T-helper 2 cell treated with Interferon-gamma antibody and Interleukin-4, amounts not matched to agents 100 ng/mL and 5 ng/mL, for 36 hours (primary cell): Measurements from ENCODE around the gene B9D2. TPM values are rescaled to one million over a fixed set of nuclear protein-coding genes. Genes with fewer than 3 reads are reported as not detected.

Experiments used
- intact Hi-C: fragments of 100-400 bp; cut with micrococcal nuclease; formaldehyde crosslinking; loops from one replicate; pipeline ENCODE4 v1.15.1; 2023
- total RNA-seq: library from RNA; stranded (reverse); gene quantifications from 2 replicates; pipeline ENCODE4 v1.2.3, GENCODE V29; 2022

The B9D2 gene
- total RNA-seq, 1 donor from 2014 or later, result 11.5 TPM

GRCh38 chr19:41330946-41331678 lies 32.8 kb downstream of the B9D2 start:
- intact Hi-C loops, result no loop called here

GRCh38 chr19:41330481-41330880 lies 33.5 kb downstream of the B9D2 start:
- intact Hi-C loops, result no loop called here

- intact Hi-C loops, result loop anchor here (1.0 to 2.0 kb wide), 2 partner anchors 20 to 23 kb away; no protein-coding TSS in a partner anchor
These were observed 35.1 kb downstream of the B9D2 start for GRCh38 chr19:41328842-41329225.

GRCh38 chr19:41328157-41328841 lies 35.6 kb downstream of the B9D2 start:
- intact Hi-C loops, result loop anchor here (1.0 to 2.0 kb wide), 2 partner anchors 19 to 24 kb away; no protein-coding TSS in a partner anchor

GRCh38 chr19:41327576-41328156 lies 36.3 kb downstream of the B9D2 start:
- intact Hi-C loops, result loop anchor here (1.0 to 2.0 kb wide), 2 partner anchors 19 to 25 kb away; no protein-coding TSS in a partner anchor

GRCh38 chr19:41327076-41327575 lies 36.8 kb downstream of the B9D2 start:
- intact Hi-C loops, result no loop called here

GRCh38 chr19:41325947-41326706 lies 37.8 kb downstream of the B9D2 start:
- intact Hi-C loops, result no loop called here

- intact Hi-C loops, result no loop called here
These were observed 38.4 kb downstream of the B9D2 start for GRCh38 chr19:41325640-41325946.

GRCh38 chr19:41324921-41325639 lies 38.9 kb downstream of the B9D2 start:
- intact Hi-C loops, result no loop called here

GRCh38 chr19:41324231-41324702 lies 39.7 kb downstream of the B9D2 start:
- intact Hi-C loops, result no loop called here

- intact Hi-C loops, result no loop called here
These were observed 40.4 kb downstream of the B9D2 start for GRCh38 chr19:41323430-41324125.

GRCh38 chr19:41323023-41323422 lies 40.9 kb downstream of the B9D2 start:
- intact Hi-C loops, result no loop called here

- intact Hi-C loops, result no loop called here
These were observed 41.5 kb downstream of the B9D2 start for GRCh38 chr19:41322451-41322850.

GRCh38 chr19:41321600-41322270 lies 42.2 kb downstream of the B9D2 start:
- intact Hi-C loops, result no loop called here

- intact Hi-C loops, result no loop called here
These were observed 42.7 kb downstream of the B9D2 start for GRCh38 chr19:41321204-41321599.

GRCh38 chr19:41320568-41320967 lies 43.4 kb downstream of the B9D2 start:
- intact Hi-C loops, result no loop called here

- intact Hi-C loops, result no loop called here
These were observed 43.8 kb downstream of the B9D2 start for GRCh38 chr19:41320185-41320518.

GRCh38 chr19:41319500-41320184 lies 44.3 kb downstream of the B9D2 start:
- intact Hi-C loops, result no loop called here
